GM21825 (cell line): Measurements from ENCODE around the gene CCL4.
"Not testable (repeated sequence)": the region's sequence is repeated elsewhere in the genome, so short reads cannot be mapped to it uniquely, and the experiment has no call there.

Source experiments
- ATAC-seq: cut with Tn5 transposase; IDR thresholded peaks from one replicate; pipeline ENCODE4 v1.9.1; 2021; ENCODE audit warnings: mild to moderate bottlenecking, moderate library complexity; ENCODE audit not compliant: unreplicated experiment

The CCL4 gene

DNA sequence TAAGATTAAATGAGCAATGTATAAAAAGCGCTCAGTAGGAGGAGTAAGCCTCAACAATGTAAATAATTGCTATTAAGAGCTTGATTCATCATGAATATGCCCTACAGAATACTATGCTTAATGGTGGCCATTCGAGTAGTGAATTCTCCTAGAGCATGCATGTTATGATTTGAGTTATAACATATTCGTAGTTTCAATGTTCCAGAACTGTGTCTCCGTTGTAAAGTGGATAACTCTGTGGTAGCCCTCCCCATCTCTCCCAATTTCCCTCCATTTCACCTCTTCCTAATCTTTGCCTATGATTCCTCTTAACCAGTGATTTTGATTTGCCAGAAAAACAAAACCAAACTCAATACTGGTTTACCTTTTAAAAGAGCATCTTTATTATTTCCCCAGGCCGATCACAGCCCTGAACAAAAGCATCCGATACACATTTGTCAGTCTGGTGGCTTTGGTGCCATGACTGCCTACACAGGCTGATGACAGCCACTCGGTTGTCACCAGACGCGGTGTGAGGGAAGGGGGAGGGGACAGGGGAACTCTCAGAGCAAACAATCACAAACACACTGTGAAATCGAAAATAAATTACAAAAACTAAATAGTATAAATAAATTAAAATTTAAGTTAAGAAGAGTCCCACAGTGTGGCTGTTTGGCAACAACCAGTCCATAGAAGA lies 15.6 kb upstream of the CCL4 start:
- ATAC-seq, result not testable (repeated sequence)

DNA sequence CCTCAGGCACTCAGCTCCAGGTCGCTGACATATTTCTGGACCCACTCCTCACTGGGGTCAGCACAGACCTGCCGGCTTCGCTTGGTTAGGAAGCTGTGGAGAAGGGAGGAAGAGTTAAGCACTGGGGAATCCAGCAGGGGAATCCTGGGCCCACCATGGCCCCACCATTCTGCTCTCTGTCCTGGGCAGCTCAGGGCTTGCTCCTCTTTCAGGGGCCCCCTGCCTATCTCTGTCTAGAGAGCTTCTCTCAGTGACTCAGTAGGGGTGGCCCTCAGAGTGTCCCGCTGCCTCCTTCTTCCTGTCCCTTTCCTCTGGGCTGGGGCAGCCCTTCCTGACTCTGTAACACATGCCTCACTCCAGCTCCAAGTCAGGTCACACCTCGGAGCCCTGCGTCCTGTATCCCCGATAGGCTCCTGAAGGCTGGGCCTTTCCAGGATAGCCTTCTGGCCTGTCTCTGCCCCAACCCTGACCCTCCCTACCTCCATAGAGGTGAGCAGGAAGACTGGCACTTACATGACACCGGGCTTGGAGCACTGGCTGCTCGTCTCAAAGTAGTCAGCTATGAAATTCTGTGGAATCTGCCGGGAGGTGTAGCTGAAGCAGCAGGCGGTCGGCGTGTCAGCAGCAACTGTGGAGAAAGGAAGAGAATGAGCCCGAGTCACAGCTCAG lies 14.8 kb upstream of the CCL4 start:
- no peak for ATAC-seq

DNA sequence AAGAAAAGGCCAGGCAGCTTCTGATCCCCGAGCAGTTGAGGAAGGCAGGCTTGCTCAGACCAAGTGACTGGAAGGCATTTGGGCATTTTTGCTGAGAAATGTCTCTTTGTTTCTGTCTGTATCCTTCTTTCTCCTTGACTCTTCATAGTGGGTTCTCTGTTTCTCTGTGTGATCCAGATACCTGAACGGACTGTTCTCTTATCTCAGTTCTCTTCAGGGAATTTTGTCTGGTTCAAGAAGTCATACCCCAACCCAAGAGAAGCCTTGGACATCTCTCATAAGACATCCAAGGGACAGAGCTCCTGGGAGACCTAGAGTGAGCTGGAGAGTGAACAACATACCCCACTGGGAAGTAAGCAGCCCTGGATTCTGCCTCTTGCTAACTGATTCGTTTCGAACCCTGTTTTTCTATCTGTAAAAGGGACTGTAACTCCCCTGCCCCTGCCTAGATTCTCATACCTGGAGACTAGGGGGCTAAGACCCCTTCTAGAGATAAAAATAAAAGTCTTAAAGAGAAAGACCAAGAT lies 14.2 kb upstream of the CCL4 start:
- no peak for ATAC-seq

DNA sequence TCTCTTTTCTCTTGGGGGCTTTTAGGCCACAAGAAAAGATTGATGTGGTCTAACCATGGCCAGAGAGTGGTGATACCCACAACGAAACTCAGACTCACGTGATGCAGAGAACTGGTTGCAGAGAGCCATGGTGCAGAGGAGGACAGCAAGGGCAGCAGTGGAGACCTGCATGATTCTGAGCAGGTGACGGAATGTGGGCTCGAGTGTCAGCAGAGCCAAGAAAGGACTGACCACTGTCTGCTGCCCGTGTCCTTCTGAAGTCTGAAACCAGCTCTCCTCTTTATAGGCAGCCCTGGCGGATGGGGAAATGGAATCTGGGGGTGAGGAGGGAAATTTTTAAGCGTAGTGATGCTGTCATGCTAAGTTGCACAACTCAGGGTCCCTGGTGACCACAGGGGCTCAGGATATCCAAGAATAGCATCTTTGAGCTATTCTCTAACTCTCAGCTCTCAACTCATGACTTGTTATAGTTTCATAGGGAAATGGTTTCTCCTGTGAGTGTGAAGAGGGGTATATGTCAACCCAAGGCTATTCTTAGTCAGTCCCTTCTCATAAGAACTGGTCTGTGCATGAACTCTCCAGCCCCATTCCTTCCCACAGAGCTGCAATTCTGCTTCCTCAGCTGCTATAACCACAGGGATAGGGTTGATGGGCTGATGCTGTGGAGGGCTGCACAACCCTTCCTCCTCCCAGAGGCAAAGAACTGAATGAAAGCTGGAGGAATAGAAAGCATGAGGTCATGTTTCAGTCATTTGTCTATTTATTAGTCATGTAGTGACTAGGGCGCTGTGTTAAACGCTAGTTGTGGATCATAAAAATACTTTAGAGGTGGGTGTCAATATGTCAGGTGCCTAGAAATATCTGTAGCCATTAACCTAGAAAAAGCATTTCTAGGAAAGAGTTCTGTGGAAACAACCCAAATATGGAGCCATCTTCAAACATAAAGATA lies 13.5 kb upstream of the CCL4 start, which contains the start of gene CCL3:
CCL3 (minus strand) TSS at position 256 of the 949 bp plus-strand sequence; CDS start at position 171, 85 bp downstream.
- ATAC-seq, result peak; percentile 61

DNA sequence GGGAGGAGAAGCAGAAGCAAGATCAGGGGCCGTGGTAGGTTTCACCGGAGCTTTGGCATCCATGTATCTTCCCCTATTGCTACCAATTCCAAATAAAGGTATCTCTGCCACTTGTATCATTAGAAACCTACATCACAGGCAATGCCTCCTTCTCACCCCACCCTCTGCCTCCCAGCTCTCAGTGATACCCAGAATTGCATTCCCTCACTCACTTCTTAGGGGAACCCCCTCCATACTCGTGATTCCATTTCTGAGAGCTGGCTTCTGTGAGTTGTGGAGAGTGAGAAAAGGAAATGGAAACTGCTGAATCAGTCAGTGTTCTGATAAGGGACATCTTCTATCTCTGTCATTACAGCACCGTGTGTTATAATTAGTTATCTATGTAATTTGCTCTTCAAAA lies 11.4 kb upstream of the CCL4 start:
- no peak for ATAC-seq

DNA sequence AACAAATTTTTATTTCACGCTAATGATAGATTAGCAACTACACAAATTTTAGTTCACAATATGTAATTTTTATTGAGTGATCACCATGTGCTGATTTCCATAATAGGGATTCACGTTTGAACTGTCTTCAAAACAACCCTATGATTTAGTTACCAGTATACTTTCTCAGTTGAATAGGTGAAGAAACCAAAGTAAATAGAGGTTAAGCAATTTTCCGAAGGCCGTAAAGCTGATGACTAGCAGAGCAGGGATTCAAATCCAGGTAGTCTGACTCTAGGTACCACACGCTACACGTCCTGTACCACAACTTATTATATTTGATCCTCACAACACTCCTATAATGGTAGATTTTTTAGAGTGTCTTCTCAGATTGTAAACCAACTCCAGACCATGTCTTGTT lies 10.9 kb upstream of the CCL4 start:
- not testable (repeated sequence) for ATAC-seq

DNA sequence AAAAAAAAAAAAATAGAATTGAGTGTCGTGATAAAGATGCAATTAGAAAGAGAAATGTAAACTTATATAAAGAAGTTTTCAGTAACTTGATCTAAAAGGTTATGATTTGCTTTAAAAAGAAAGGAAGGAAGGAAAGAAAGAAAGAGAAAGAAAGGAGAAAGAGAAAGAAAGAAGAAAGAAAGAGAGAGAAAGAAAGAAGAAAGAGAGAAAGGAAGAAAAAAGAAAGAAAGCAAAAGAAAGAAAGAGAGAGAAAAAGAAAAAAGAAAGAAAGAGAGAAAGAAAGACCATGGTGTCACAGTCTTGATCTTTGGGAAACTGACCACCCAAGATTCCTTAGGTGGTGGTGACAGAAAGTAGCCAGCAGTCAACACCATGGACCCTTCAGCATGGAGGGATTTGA lies 9.4 kb upstream of the CCL4 start:
- ATAC-seq, result no peak

DNA sequence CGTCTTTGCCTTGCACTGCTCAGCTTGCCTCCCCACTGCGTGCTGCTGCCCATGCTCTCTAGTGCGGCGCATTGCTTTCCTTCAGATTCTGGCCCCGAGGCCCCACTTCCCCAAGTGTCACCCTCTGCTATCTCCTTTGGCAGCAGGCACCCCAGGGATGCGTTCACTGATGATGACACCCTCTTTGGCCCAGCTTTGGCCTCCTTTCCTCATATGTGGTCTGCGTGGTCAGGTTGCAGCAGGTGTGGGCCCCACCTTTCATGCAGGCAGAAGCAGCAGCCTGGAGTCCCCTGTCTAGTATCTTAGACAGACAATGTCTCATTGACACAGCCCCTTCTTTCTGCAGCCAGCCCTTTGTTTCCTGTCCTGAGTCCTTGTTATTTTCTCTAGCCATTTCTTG lies 8.9 kb upstream of the CCL4 start:
- no peak for ATAC-seq

DNA sequence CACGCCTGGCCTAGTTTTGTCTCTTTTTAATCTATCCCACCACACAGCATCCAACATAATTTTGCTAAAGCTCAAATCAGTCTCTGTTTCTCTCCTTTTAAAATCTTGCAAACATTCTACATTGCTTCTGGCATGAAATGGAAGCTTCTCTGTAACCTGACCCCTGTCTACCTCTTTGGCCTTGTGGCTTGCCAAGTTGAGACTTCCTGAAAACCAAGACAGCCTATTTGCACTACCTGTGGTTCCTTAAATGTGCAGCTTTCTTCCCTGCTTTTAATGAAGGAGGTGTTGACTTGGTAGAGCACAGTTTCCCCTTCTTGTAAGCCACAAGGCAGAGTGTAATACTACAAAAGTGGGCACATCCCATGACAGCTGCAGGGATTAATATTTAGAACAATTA lies 7.6 kb upstream of the CCL4 start:
- no peak for ATAC-seq

DNA sequence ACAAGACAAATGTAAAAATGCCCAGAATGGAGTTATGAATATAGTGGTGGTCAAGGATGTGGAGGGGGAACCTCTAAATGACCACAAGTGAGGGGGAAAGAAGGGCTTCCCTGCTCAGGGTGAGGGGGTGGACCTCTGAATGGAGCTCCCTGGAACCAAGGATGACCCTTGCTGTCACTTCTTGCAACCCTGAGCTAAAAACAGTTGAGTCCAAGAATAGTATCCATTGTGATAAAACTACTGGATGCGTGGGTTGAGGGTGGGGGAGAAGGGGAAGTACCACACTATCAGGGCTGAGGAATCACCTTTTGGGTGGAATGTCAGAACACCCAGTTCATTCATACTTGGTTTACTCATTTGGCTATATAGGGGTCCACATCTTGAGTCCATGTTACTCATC lies 4.6 kb upstream of the CCL4 start:
- not testable (repeated sequence) for ATAC-seq

DNA sequence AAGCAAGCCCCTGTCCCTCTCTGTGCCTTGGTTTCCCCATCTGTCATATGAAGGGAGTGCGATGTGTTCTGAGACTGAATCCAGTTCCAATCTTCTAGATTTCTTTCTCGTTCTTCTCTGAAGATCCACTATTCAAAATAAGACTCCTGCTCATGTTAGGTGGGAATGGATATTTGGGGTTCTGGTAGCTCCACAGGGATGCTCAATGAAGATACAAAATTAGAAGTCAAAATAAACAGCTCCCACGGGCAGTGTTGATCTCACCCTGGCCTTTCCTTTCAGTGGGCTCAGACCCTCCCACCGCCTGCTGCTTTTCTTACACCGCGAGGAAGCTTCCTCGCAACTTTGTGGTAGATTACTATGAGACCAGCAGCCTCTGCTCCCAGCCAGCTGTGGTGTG lies 619 bp downstream of the CCL4 start:
- ATAC-seq, result not testable (repeated sequence)

DNA sequence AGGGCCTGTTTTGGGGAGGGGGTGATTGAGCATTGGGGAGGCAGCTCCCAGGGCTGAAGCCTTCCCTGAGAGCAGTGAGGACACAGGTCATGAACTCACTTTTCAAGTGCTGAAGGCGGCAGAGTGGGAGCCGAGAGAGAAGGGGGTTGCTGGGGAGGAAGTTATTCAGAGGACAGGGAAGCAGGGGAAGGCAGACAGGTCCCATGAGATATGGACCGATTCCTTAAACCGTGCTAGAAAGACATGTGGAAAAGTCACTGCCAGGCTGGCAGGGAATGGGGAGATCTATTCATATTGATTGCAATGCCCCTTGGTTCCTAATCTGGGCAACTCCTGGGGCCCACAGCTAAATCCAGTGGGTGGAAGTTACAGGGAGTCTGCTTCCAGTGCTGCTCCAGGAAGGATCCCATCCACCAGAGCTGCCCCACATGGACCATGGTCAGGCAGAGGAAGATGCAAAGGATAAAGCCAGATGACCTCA lies 1.1 kb downstream of the CCL4 start:
- no peak for ATAC-seq

DNA sequence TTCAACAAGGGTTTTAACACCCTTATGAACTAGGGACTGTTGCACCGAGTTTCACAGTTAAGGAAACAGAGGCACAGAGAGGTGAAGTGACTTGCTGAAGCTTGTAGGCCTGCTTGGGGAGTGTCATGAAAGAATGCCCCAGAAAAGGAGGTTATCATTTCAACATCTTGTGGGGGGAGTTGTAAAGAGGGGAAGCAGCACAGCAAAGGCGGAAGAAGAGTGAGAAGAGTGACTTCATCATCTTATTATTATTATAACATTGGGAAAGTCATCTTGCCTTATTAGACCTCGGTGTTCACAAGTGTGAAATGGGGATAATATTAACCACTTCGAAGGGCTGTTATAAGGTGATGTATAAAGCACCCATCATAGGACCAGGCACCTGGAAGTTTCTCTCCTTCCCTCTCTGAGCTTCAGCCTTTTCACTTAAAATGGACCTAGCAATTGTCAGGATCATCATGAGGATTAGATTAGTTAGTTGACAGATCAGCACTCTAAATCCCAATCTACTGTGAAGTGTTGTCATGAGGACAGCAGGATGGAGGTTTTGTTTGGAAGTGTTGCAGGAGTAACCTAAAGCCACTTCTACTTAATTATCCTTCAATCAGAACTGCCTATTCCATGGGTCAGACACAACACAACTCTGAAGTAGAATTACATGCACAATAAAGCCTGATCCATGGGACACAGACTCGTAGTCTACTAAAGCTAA lies 2.3 kb downstream of the CCL4 start:
- no peak for ATAC-seq

DNA sequence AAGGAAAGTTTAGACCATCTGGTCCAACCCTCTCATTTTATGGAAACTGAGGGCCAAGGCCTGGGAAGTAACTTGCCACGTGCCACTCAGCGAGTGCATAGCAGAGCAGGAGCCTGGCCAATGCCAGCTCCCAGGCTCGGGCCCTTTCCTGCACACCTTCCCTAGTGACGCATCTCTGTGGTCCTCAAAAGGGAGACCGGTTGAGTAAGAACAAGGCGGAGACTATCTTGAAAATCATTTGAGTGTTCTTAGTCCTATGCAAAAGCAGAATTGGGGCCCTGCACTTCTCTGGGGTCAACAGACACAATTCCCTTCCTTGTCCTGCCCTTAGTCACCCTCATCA lies 2.8 kb downstream of the CCL4 start:
- no peak for ATAC-seq

DNA sequence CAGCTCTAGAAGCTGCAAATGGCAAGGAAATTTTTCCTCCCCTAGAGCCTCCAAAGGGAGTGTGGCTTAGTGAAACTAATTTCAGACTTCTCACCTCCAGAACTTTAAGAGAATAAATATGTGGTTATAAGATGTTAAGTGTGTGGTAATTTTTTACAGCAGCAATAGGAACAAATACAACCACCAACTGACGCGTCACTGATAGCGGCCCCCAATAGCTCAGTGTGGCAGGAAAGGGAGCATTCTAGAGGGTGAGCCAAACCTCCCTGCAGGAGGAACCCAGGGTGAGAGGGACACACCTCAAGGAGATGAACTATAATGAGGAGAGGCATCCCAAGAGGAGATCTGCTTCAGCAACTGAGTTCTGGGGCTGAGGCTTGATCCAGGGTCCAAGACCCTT lies 4.0 kb downstream of the CCL4 start:
- ATAC-seq, result no peak

DNA sequence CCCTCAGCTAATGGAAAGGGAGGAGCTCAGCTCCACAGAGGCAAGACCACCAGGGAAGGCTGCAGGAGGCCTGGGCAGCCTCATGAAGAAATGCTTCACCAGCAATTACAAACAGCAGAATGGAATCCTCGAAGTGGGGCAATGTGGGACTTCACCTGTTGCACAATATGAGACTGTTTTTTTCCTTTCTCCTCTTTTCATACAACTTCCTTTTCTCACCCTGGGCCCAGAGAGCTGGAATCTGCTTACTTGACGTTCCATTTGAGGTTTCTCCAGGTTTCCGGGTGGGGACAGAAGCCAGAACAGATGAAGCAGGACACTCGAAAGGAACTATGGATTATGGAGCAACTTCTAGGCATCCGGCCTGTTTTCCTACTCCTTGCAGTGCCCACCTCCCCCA lies 4.6 kb downstream of the CCL4 start:
- not testable (repeated sequence) for ATAC-seq

DNA sequence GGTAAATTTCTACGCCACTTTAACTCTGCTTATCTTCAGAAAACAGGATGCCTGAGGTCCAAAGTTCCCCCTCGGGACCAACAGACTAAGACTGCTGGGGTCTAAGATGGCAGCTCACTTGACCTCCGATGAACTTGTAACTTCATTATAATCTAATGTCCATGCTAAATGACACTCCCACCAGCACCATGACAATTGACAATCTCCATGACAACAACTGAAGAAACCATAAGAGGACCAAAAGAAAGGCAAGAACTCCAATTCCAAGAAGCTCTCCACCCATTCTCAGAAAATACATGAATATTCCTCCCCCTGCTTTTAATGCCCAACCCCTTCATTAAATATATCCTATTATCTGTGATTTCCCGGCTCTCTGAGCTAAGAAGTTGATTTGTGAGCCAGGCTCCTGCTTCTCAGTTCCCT lies 7.5 kb downstream of the CCL4 start:
- ATAC-seq, result no peak

DNA sequence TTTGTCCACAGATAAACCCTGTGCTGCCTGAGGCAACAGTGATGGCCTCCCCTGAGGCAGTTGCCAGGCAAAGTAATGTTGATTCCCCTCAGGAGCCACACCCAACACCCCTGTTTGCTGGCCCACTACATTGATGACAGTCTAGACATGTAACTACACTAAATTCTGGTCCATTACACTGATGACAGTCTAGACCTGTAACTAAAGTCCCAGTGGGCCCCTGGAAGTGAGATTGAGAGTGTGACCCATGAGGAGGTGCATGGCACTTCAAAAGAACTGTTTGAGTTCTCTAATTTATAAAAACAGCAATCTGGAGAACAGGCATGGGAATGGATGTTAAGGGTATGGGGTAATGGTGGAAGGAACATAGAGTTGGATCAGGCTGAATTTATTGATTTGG lies 8.9 kb downstream of the CCL4 start:
- ATAC-seq, result no peak

DNA sequence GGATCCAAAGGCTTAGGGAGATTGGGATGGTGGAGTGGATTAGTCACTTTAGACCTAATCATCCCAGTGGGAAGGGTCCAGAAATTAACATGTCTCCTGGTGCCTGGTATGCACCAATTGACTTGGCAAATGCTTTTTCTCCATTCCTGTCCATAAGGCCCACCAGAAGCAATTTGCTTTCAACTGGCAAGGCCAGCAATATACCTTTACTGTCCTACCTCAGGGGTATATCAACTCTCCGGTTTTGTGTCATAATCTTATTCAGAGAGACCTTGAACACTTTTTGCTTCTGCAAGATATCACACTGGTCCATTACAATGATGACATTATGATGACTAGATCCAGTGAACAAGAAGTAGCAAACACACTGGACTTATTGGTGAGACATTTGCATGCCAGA lies 9.5 kb downstream of the CCL4 start:
- not testable (repeated sequence) for ATAC-seq

DNA sequence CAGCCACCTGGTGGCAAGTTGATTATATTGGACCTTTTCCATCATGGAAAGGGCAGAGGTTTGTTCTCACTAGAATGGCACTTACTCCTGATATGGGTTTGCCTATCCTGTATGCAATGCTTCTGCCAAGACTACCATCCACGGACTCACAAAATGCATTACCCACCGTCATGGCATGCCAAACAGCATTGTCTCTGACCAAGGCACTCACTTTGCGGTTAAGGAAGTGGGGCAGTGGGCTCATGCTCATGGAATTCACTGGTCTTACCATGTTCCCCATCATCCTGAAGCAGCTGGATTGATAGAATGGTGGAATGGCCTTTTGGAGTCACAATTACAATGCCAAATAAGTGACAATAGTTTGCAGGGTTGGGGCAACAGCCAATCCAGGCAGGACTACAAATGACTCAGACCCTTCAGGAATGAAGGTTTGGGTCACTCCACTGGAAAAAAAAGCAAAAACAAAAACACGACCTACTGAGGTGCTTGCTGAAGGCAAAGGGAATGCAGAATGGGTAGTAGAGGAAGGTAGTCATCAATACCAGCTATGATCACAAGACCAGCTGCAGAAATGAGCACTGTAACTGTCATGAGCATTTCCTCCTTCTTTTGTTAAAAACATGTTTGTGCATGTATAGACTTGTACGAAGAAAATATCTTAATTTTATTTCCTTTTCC lies 11.5 kb downstream of the CCL4 start:
- ATAC-seq, result not testable (repeated sequence)
